H1 (cell line): ENCODE data around the gene XPO1. TPM values are rescaled to one million over a fixed set of nuclear protein-coding genes. Genes with fewer than 3 reads are reported as not detected.

ENCODE experiments used
- CTCF ChIA-PET: fragments of 300-600 bp; sonication (Branson Sonifier 250); formaldehyde crosslinking; loops from one replicate; lab custom pipeline; 2021; ENCODE audit not compliant: partially characterized antibody; lab: Charles Lee
- POLR2A ChIA-PET: fragments of 300-600 bp; sonication (Branson Sonifier 250); formaldehyde crosslinking; loops from one replicate; lab custom pipeline; 2021; ENCODE audit warnings: inconsistent platforms; ENCODE audit not compliant: partially characterized antibody; lab: Charles Lee
- DNase-seq, 2 experiments: peaks; one replicate each; pipeline versions ENCODE4 v3.0.0 to v3.0.0-alpha.2; 2010 to 2022; ENCODE audit warnings: low spot score in 2 of 2, low read depth in 1 of 2, mixed read lengths in 1 of 2
- FAIRE-seq: peaks from 2 replicates; lab custom pipeline; 2011; peaks lifted over from hg19 to GRCh38; lab: Jason Lieb, UNC
- H2AFZ ChIP-seq: 2 replicates; pipeline ENCODE4 v1.8.1; 2012; ENCODE audit warnings: low read length, inconsistent platforms
- H2AK5ac ChIP-seq: 2 replicates; pipeline ENCODE4 v1.6.1; 2013; ENCODE audit warnings: low read depth, low read length
- H2BK120ac ChIP-seq: replicated peaks from 2 replicates; pipeline ENCODE3; 2013; ENCODE audit warnings: low read depth, low read length, inconsistent platforms
- H2BK12ac ChIP-seq: 2 replicates; pipeline ENCODE4 v1.6.1; 2013; ENCODE audit warnings: low read depth, low read length
- H2BK15ac ChIP-seq: 2 replicates; pipeline ENCODE4 v1.6.1; 2013; ENCODE audit warnings: low read length
- H2BK20ac ChIP-seq: 2 replicates; pipeline ENCODE4 v1.6.1; 2013; ENCODE audit warnings: low read length
- H2BK5ac ChIP-seq: 2 replicates; pipeline ENCODE4 v1.6.1; 2013; ENCODE audit warnings: low read depth, low read length
- H3K14ac ChIP-seq: 2 replicates; pipeline ENCODE4 v1.6.1; 2013; ENCODE audit warnings: inconsistent platforms; ENCODE audit not compliant: insufficient read length
- H3K18ac ChIP-seq: 2 replicates; pipeline ENCODE4 v1.6.1; 2013; ENCODE audit warnings: low read length; ENCODE audit errors: extremely low read depth
- H3K23ac ChIP-seq: 2 replicates; pipeline ENCODE4 v1.6.1; 2013; ENCODE audit warnings: inconsistent platforms; ENCODE audit not compliant: insufficient read length
- H3K23me2 ChIP-seq: 2 replicates; pipeline ENCODE4 v1.6.1; 2013; ENCODE audit warnings: low read depth, low read length
- H3K27ac ChIP-seq: 2 replicates; pipeline ENCODE4 v1.6.1; 2011; ENCODE audit warnings: low read depth, low read length, inconsistent platforms
- H3K27me3 ChIP-seq, 4 experiments: replicated peaks in 1 of 4; 1 replicate in 1 of 4; 2 replicates in 3 of 4; pipeline versions ENCODE4 v1.6.1 to v1.8.1; 2011 to 2013; ENCODE audit warnings: low read length in 3 of 4, mild to moderate bottlenecking in 3 of 4, inconsistent platforms in 2 of 4, mixed read lengths in 2 of 4, moderate library complexity in 1 of 4; ENCODE audit not compliant: control insufficient read depth in 3 of 4, insufficient read depth in 3 of 4; ENCODE audit errors: extremely low read depth in 1 of 4
- H3K36me3 ChIP-seq, 4 experiments: 2 replicates each; pipeline versions ENCODE4 v1.6.1 to v1.8.1; 2011 to 2013; ENCODE audit warnings: mild to moderate bottlenecking in 4 of 4, low read length in 3 of 4, moderate library complexity in 2 of 4, control low read depth in 1 of 4, inconsistent platforms in 1 of 4; ENCODE audit not compliant: insufficient read depth in 4 of 4, control insufficient read depth in 2 of 4
- H3K4ac ChIP-seq: replicated peaks from 2 replicates; pipeline ENCODE3; 2013; ENCODE audit warnings: low read length, low read depth, mixed read lengths, inconsistent platforms; ENCODE audit not compliant: insufficient read length
- H3K4me1 ChIP-seq, 4 experiments: replicated peaks in 1 of 4; 1 replicate in 1 of 4; 2 replicates in 3 of 4; pipeline versions ENCODE4 v1.6.1 to v1.8.1; 2011 to 2013; ENCODE audit warnings: low read length in 3 of 4, inconsistent platforms in 2 of 4, mixed read lengths in 1 of 4; ENCODE audit not compliant: insufficient read depth in 4 of 4, control insufficient read depth in 3 of 4
- H3K4me2 ChIP-seq, 2 experiments: 2 replicates each; pipeline versions ENCODE4 v1.6.1 to v1.8.1; 2011 to 2013; ENCODE audit warnings: low read depth in 2 of 2, low read length in 2 of 2, control low read depth in 1 of 2, inconsistent platforms in 1 of 2, mild to moderate bottlenecking in 1 of 2; ENCODE audit not compliant: insufficient read depth in 1 of 2
- H3K4me3 ChIP-seq, 4 experiments: fragments of 200-600, 300-600 bp in 1 of 4; sonication (generic), shearing (Covaris generic), sonication (Bioruptor Twin) in 1 of 4; 2 replicates each; pipeline versions ENCODE4 v1.5.1 to v1.8.1; 2011 to 2016; ENCODE audit warnings: low read length in 4 of 4, low read depth in 3 of 4, control low read depth in 2 of 4, inconsistent platforms in 2 of 4, mild to moderate bottlenecking in 2 of 4, mixed read lengths in 1 of 4, moderate library complexity in 1 of 4; ENCODE audit not compliant: insufficient read depth in 2 of 4; ENCODE audit errors: extremely low read depth in 1 of 4
- H3K56ac ChIP-seq: replicated peaks from 2 replicates; pipeline ENCODE3; 2013; ENCODE audit warnings: low read depth, mild to moderate bottlenecking, mixed read lengths, low read length, inconsistent platforms; ENCODE audit not compliant: insufficient read length
- H3K79me1 ChIP-seq: 2 replicates; pipeline ENCODE4 v1.6.1; 2013; ENCODE audit warnings: low read depth, low read length, control low read depth
- H3K79me2 ChIP-seq, 2 experiments: 2 replicates each; pipeline versions ENCODE4 v1.6.1 to v1.8.1; 2012 to 2013; ENCODE audit warnings: low read length in 2 of 2, mild to moderate bottlenecking in 2 of 2, inconsistent platforms in 1 of 2; ENCODE audit not compliant: insufficient read depth in 2 of 2, control insufficient read depth in 1 of 2
- H3K9ac ChIP-seq, 4 experiments: replicated peaks in 1 of 4; 1 replicate in 1 of 4; 2 replicates in 3 of 4; pipeline versions ENCODE4 v1.6.1 to v1.8.1; 2011 to 2013; ENCODE audit warnings: low read depth in 3 of 4, low read length in 3 of 4, control low read depth in 2 of 4, mild to moderate bottlenecking in 2 of 4, moderate library complexity in 2 of 4, inconsistent platforms in 1 of 4; ENCODE audit errors: extremely low read depth in 1 of 4
- H3K9me3 ChIP-seq, 2 experiments: 2 replicates each; pipeline versions ENCODE4 v1.6.1 to v1.8.1; 2012 to 2013; ENCODE audit warnings: mild to moderate bottlenecking in 2 of 2, moderate library complexity in 2 of 2, control low read depth in 1 of 2, inconsistent platforms in 1 of 2, low read depth in 1 of 2, low read length in 1 of 2, mixed read lengths in 1 of 2; ENCODE audit not compliant: insufficient read depth in 2 of 2
- H4K20me1 ChIP-seq, 2 experiments: replicated peaks in 1 of 2; 2 replicates each; pipeline versions ENCODE3 to v1.8.1; 2011 to 2013; ENCODE audit warnings: inconsistent platforms in 2 of 2, low read length in 2 of 2, mild to moderate bottlenecking in 1 of 2; ENCODE audit not compliant: insufficient read depth in 2 of 2, control insufficient read depth in 1 of 2
- H4K5ac ChIP-seq: 2 replicates; pipeline ENCODE4 v1.6.1; 2013; ENCODE audit warnings: low read length, low read depth, mixed read lengths, inconsistent platforms; ENCODE audit not compliant: insufficient read length
- H4K8ac ChIP-seq: 2 replicates; pipeline ENCODE4 v1.8.0; 2013; ENCODE audit warnings: mild to moderate bottlenecking, moderate library complexity, low read length, inconsistent platforms; ENCODE audit not compliant: insufficient read depth; ENCODE audit errors: extremely low read depth
- H4K91ac ChIP-seq: replicated peaks from 2 replicates; pipeline ENCODE3; 2013; ENCODE audit warnings: low read length, mixed read lengths, inconsistent platforms; ENCODE audit not compliant: insufficient read length
- BACH1 ChIP-seq: IDR thresholded peaks from 2 replicates; pipeline ENCODE4 v1.6.1; 2012; ENCODE audit warnings: low read length, improper control_type of control experiment
- CBX5 ChIP-seq: fragments of 300-800, 300-1000 bp; sonication (generic); IDR thresholded peaks from 2 replicates; pipeline ENCODE4 v1.7.1; 2016; ENCODE audit warnings: antibody characterized with exemption, low read length, low read depth
- CHD2 ChIP-seq: IDR thresholded peaks from 2 replicates; pipeline ENCODE4 v1.6.1; 2012; ENCODE audit warnings: low read length, improper control_type of control experiment
- CTBP2 ChIP-seq: IDR thresholded peaks from 2 replicates; pipeline ENCODE4 v1.7.0; 2011; ENCODE audit warnings: borderline replicate concordance, mild to moderate bottlenecking, moderate library complexity, mixed read lengths, low read length; ENCODE audit not compliant: insufficient read depth, insufficient read length
- EGR1 ChIP-seq: IDR thresholded peaks from 2 replicates; pipeline ENCODE4 v1.6.1; 2011; ENCODE audit warnings: low read depth, low read length, borderline replicate concordance
- RFX5 ChIP-seq: IDR thresholded peaks from 2 replicates; pipeline ENCODE4 v1.6.1; 2011; ENCODE audit warnings: low read depth, low read length, improper control_type of control experiment, borderline replicate concordance
- SIN3A ChIP-seq, 2 experiments: IDR thresholded peaks in 1 of 2; conservative IDR thresholded peaks in 1 of 2; 2 replicates each; pipeline ENCODE4 v1.6.1; 2011 to 2012; ENCODE audit warnings: low read length in 2 of 2, improper control_type of control experiment in 1 of 2, low read depth in 1 of 2, mild to moderate bottlenecking in 1 of 2
- SIX5 ChIP-seq: IDR thresholded peaks from 2 replicates; pipeline ENCODE4 v1.6.1; 2011; ENCODE audit warnings: mild to moderate bottlenecking, low read depth, low read length
- TAF7 ChIP-seq: optimal IDR thresholded peaks from 2 replicates; pipeline ENCODE3; 2011; ENCODE audit warnings: low read depth, mild to moderate bottlenecking, inconsistent platforms, low read length, moderate library complexity, borderline replicate concordance
- WGBS, 2 experiments: shearing (Covaris generic) in 1 of 2; methylation state at CpG; one replicate each; pipeline versions ENCODE4 v1.1.6 to v1.1.7; 2013 to 2015; ENCODE audit warnings: low lambda C conversion rate in 2 of 2, mixed read lengths in 2 of 2, inconsistent platforms in 1 of 2, low coverage in 1 of 2, missing lambda C conversion rate in 1 of 2; ENCODE audit not compliant: insufficient replicate concordance in 2 of 2, insufficient coverage in 1 of 2, insufficient read length in 1 of 2; ENCODE audit errors: extremely low coverage in 1 of 2, missing lambda C conversion rate in 1 of 2; 5-methylcytosine and 5-hydroxymethylcytosine counted together
- polyA plus RNA-seq, 7 experiments: library from polyadenylated mRNA; depleted of rRNA in 3 of 7; stranded (reverse) in 5 of 7; unstranded in 2 of 7; fragments of >200 nt in 5 of 7; fragments of 200-250 nt in 2 of 7; gene quantifications; 1 replicate in 5 of 7; 2 replicates in 1 of 7; 4 replicates in 1 of 7; pipeline versions ENCODE4 v1.2.1 to v1.2.3, GENCODE V29; 2011 to 2013; ENCODE audit warnings: missing spikeins in 2 of 7, mixed read lengths in 2 of 7
- total RNA-seq: library from RNA; stranded (reverse); fragmentation: NEBNext Ultra II Directional; extraction: Animal tissue kit (Norgen Biotek cat#: 25700); gene quantifications from 2 replicates; pipeline ENCODE4 v1.2.1, GENCODE V29; 2021

Gene XPO1
- total and polyA plus RNA-seq, 2 of the 8 experiments (the other 6 are each of a cell fraction or from before 2014, with no cell fraction given): 110 to 296 TPM

DNA sequence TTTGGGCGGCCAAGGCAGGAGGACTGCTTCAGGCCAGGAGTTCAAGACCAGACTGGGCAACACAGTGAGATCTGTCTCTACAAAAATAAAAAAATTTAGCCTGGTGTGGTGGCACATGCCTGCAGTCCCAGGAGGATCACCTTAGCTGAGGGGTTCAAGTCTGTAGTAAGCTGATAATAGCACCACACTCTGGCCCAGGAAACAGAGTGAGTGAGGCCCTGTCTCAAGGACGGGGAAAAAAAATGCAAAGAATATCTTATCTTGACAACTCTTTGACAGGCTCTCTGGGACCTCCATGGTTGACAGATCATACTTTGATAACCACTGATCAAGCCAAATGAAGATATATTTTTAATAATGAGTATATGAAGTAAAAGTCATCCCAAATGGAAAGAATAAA, 89.9 kb downstream of the XPO1 start:
- no peak overlapping the region for H3K14ac ChIP-seq
- H3K23ac ChIP-seq: no peak overlapping the region
- no peaks in the 10 kb centered on the region for H3K23me2 ChIP-seq
- no peak overlapping the region for H2BK120ac ChIP-seq
- H3K56ac ChIP-seq: no peak overlapping the region
- no peaks in the 10 kb centered on the region for H3K9me3 ChIP-seq
- no peak overlapping the region for H3K4ac ChIP-seq
- H3K27me3 ChIP-seq: no peaks in the 10 kb centered on the region
- H3K9ac ChIP-seq: no peak overlapping the region
- no peak overlapping the region for H4K91ac ChIP-seq
- H4K20me1 ChIP-seq: peaks cover 5 to 11% of the 10 kb centered on the region in 2 experiments
- no peak overlapping the region for H3K27ac ChIP-seq
- H3K4me1 ChIP-seq: no peaks in the 10 kb centered on the region
- no peak for FAIRE-seq
- H2BK20ac ChIP-seq: no peak overlapping the region
- no peaks in the 10 kb centered on the region for H3K36me3 ChIP-seq
- no peak overlapping the region for H2BK15ac ChIP-seq
- peaks cover 13 to 97% of the 10 kb centered on the region in 2 experiments for H3K79me2 ChIP-seq
- 91% methylated on average over 2 of the region's 2 CpGs; no CpG with 5 or more reads in 1 of the 2 experiments for WGBS, 2 experiments
- H3K18ac ChIP-seq: no peak overlapping the region
- H2AK5ac ChIP-seq: no peak overlapping the region
- no peak overlapping the region for H2BK5ac ChIP-seq
- H2BK12ac ChIP-seq: no peak overlapping the region
- DNase-seq: no peak
- peaks cover 4% of the 10 kb centered on the region; the same call in 1 of the 2 replicates for H3K79me1 ChIP-seq
- no peak overlapping the region for H3K4me2 ChIP-seq
- H2AFZ ChIP-seq: no peak overlapping the region
- H4K5ac ChIP-seq: no peak overlapping the region
- no peak overlapping the region for H4K8ac ChIP-seq
- CTCF ChIA-PET: no interaction called here
- TF ChIP-seq RFX5: no peak
- TF ChIP-seq SIX5: no peak
- TF ChIP-seq CTBP2: no peak
- no peak for TF ChIP-seq BACH1
- no peak for TF ChIP-seq TAF7
- TF ChIP-seq CBX5: no peak
- TF ChIP-seq CHD2: no peak
- TF ChIP-seq SIN3A (conservative IDR thresholded peaks at IDR 0.05 in 1 of 2, IDR thresholded peaks at IDR 0.05 in 1 of 2; ENCODE audit: low read depth in 1 of 2, low read length in 2 of 2): no peak
- TF ChIP-seq EGR1: no peak
- POLR2A ChIA-PET: no interaction called here
- no peak overlapping the region for H3K4me3 ChIP-seq
